ENCODE measurements around the gene TXNRD1.
"Not testable (repeated sequence)": the region's sequence is repeated elsewhere in the genome, so short reads cannot be mapped to it uniquely, and the experiment has no call there.

TXNRD1 gene

GRCh38 chr12:104237930-104238329 lies 22.4 kb downstream of the TXNRD1 start:
- DNase-seq (ENCODE audit: low read depth in 2 of 2): no peak

- DNase-seq (ENCODE audit: low read depth in 2 of 2): no peak
Observed at GRCh38 chr12:104242546-104243206, 27.1 kb downstream of the TXNRD1 start.

GRCh38 chr12:104243551-104243950 lies 28.0 kb downstream of the TXNRD1 start:
- DNase-seq (ENCODE audit: low read depth in 2 of 2): no peak

- no peak for DNase-seq (ENCODE audit: low read depth in 2 of 2)
Observed at GRCh38 chr12:104243971-104244370, 28.4 kb downstream of the TXNRD1 start.

- no peak for DNase-seq (ENCODE audit: low read depth in 2 of 2)
Observed at GRCh38 chr12:104247698-104248097, 32.1 kb downstream of the TXNRD1 start.

- no peak for DNase-seq (ENCODE audit: low read depth in 2 of 2)
Observed at GRCh38 chr12:104248444-104248843, 32.9 kb downstream of the TXNRD1 start.

GRCh38 chr12:104249017-104249416 lies 33.4 kb downstream of the TXNRD1 start:
- DNase-seq (ENCODE audit: low read depth in 2 of 2): no peak

GRCh38 chr12:104249898-104250297 lies 34.3 kb downstream of the TXNRD1 start:
- DNase-seq (ENCODE audit: low read depth in 2 of 2): no peak

- DNase-seq (ENCODE audit: low read depth in 2 of 2): no peak
Observed at GRCh38 chr12:104250366-104251125, 35.0 kb downstream of the TXNRD1 start.

GRCh38 chr12:104257913-104258472 lies 42.4 kb downstream of the TXNRD1 start:
- no peak for DNase-seq (ENCODE audit: low read depth in 2 of 2)

GRCh38 chr12:104258476-104259067 lies 43.0 kb downstream of the TXNRD1 start:
- DNase-seq (ENCODE audit: low read depth in 2 of 2): no peak

- no peak for DNase-seq (ENCODE audit: low read depth in 2 of 2)
Observed at GRCh38 chr12:104263026-104263425, 47.4 kb downstream of the TXNRD1 start.

- no peak for DNase-seq (ENCODE audit: low read depth in 2 of 2)
Observed at GRCh38 chr12:104263580-104264358, 48.2 kb downstream of the TXNRD1 start.

GRCh38 chr12:104265436-104265835 lies 49.9 kb downstream of the TXNRD1 start:
- DNase-seq (ENCODE audit: low read depth in 2 of 2): not testable (repeated sequence)

GRCh38 chr12:104272938-104273337 lies 57.4 kb downstream of the TXNRD1 start:
- DNase-seq (ENCODE audit: low read depth in 2 of 2): no peak

- no peak for DNase-seq (ENCODE audit: low read depth in 2 of 2)
Observed at GRCh38 chr12:104273503-104273902, 57.9 kb downstream of the TXNRD1 start.

GRCh38 chr12:104274811-104275210 lies 59.2 kb downstream of the TXNRD1 start:
- DNase-seq (ENCODE audit: low read depth in 2 of 2): no peak

- no peak for DNase-seq (ENCODE audit: low read depth in 2 of 2)
Observed at GRCh38 chr12:104275689-104276088, 60.1 kb downstream of the TXNRD1 start.

GRCh38 chr12:104276273-104277131 lies 60.9 kb downstream of the TXNRD1 start:
- DNase-seq (ENCODE audit: low read depth in 2 of 2): no peak

- DNase-seq (ENCODE audit: low read depth in 2 of 2): no peak
Observed at GRCh38 chr12:104279164-104279563, 63.6 kb downstream of the TXNRD1 start.

GRCh38 chr12:104280111-104280510 lies 64.5 kb downstream of the TXNRD1 start:
- DNase-seq (ENCODE audit: low read depth in 2 of 2): no peak
